ENCODE measurements around the gene ZNF789.

Gene ZNF789

GRCh38 chr7:99490878-99491277, 18.2 kb downstream of the ZNF789 start (continued):
- TF ChIP-seq ZNF48 (tag by site-specific recombination; IDR thresholded peaks at IDR 0.05) (no peak), ZNF366 (tag by site-specific recombination; conservative IDR thresholded peaks at IDR 0.05) (no peak), ZNF350 (tag by site-specific recombination; IDR thresholded peaks at IDR 0.05) (no peak)

- ChIA-PET POLR2A (no interaction called here), CTCF (interaction anchor here (0.6 to 0.8 kb wide), 3 partner anchors 46 to 117 kb away, joined by 3 read pairs; no protein-coding TSS in a partner anchor)
- H3K36me3 ChIP-seq (ENCODE audit: control insufficient read depth in 2 of 2, insufficient read depth in 1 of 2, low read length in 2 of 2) = peaks cover 9 to 38% of the 10 kb centered on the region in 2 experiments; a peak in 2 of 3 replicates
- no peak overlapping the region for H3K27ac ChIP-seq (ENCODE audit: extremely low read depth, low read depth, low read length)
- no peak overlapping the region for H3K4me3 ChIP-seq (ENCODE audit: low read depth, low read length)
- TF ChIP-seq, protein P1, sequence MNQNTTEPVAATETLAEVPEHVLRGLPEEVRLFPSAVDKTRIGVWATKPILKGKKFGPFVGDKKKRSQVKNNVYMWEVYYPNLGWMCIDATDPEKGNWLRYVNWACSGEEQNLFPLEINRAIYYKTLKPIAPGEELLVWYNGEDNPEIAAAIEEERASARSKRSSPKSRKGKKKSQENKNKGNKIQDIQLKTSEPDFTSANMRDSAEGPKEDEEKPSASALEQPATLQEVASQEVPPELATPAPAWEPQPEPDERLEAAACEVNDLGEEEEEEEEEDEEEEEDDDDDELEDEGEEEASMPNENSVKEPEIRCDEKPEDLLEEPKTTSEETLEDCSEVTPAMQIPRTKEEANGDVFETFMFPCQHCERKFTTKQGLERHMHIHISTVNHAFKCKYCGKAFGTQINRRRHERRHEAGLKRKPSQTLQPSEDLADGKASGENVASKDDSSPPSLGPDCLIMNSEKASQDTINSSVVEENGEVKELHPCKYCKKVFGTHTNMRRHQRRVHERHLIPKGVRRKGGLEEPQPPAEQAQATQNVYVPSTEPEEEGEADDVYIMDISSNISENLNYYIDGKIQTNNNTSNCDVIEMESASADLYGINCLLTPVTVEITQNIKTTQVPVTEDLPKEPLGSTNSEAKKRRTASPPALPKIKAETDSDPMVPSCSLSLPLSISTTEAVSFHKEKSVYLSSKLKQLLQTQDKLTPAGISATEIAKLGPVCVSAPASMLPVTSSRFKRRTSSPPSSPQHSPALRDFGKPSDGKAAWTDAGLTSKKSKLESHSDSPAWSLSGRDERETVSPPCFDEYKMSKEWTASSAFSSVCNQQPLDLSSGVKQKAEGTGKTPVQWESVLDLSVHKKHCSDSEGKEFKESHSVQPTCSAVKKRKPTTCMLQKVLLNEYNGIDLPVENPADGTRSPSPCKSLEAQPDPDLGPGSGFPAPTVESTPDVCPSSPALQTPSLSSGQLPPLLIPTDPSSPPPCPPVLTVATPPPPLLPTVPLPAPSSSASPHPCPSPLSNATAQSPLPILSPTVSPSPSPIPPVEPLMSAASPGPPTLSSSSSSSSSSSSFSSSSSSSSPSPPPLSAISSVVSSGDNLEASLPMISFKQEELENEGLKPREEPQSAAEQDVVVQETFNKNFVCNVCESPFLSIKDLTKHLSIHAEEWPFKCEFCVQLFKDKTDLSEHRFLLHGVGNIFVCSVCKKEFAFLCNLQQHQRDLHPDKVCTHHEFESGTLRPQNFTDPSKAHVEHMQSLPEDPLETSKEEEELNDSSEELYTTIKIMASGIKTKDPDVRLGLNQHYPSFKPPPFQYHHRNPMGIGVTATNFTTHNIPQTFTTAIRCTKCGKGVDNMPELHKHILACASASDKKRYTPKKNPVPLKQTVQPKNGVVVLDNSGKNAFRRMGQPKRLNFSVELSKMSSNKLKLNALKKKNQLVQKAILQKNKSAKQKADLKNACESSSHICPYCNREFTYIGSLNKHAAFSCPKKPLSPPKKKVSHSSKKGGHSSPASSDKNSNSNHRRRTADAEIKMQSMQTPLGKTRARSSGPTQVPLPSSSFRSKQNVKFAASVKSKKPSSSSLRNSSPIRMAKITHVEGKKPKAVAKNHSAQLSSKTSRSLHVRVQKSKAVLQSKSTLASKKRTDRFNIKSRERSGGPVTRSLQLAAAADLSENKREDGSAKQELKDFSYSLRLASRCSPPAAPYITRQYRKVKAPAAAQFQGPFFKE (tag by site-specific recombination; IDR thresholded peaks at IDR 0.05; ENCODE audit: borderline replicate concordance) = no peak
- TF ChIP-seq, protein P2, sequence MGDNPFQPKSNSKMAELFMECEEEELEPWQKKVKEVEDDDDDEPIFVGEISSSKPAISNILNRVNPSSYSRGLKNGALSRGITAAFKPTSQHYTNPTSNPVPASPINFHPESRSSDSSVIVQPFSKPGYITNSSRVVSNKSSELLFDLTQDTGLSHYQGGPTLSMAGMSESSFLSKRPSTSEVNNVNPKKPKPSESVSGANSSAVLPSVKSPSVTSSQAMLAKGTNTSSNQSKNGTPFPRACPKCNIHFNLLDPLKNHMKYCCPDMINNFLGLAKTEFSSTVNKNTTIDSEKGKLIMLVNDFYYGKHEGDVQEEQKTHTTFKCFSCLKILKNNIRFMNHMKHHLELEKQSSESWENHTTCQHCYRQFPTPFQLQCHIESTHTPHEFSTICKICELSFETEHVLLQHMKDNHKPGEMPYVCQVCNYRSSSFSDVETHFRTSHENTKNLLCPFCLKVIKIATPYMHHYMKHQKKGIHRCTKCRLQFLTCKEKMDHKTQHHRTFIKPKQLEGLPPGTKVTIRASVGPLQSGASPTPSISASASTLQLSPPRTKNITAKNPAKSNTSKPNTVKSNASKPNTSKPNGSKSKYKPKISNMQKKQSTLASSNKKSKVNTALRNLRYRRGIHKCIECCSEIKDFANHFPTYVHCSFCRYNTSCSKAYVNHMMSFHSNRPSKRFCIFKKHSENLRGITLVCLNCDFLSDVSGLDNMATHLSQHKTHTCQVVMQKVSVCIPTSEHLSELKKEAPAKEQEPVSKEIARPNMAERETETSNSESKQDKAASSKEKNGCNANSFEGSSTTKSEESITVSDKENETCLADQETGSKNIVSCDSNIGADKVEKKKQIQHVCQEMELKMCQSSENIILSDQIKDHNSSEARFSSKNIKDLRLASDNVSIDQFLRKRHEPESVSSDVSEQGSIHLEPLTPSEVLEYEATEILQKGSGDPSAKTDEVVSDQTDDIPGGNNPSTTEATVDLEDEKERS (tag by site-specific recombination; IDR thresholded peaks at IDR 0.05) = 0 out of 2 replicates have a peak, but pooled peaks have one; percentile 47
- TF ChIP-seq SETDB1 (IDR thresholded peaks at IDR 0.05; ENCODE audit: insufficient read length, low read length) = peak; percentile 71
- no peaks in the 10 kb centered on the region for H3K4me1 ChIP-seq (ENCODE audit: control insufficient read depth, insufficient read depth, low read length)
- H3K9me3 ChIP-seq (ENCODE audit: control insufficient read depth, insufficient read depth, low read depth, low read length) = no peaks in the 10 kb centered on the region
Measured at GRCh38 chr7:99493823-99494222, 21.1 kb downstream of the ZNF789 start.

GRCh38 chr7:99497766-99498545, 25.3 kb downstream of the ZNF789 start:
- CTCF ChIA-PET = interaction anchor here (0.6 to 0.8 kb wide), 2 partner anchors 65 to 368 kb away, joined by 3 read pairs; no protein-coding TSS in a partner anchor
- H3K4me1 ChIP-seq (ENCODE audit: control insufficient read depth, insufficient read depth, low read length) = no peaks in the 10 kb centered on the region
- H3K36me3 ChIP-seq (ENCODE audit: control insufficient read depth in 2 of 2, insufficient read depth in 1 of 2, low read length in 2 of 2) = peaks cover 9 to 35% of the 10 kb centered on the region in 2 experiments; a peak in 2 of 3 replicates
- POLR2A ChIA-PET = no interaction called here
- no peaks in the 10 kb centered on the region for H3K9me3 ChIP-seq (ENCODE audit: control insufficient read depth, insufficient read depth, low read depth, low read length)
- H3K27ac ChIP-seq (ENCODE audit: extremely low read depth, low read depth, low read length) = no peak overlapping the region
- peak overlapping the region; percentile 93 for H3K4me3 ChIP-seq (ENCODE audit: low read depth, low read length)
- no peak for TF ChIP-seq ZNF837 (tag by site-specific recombination; IDR thresholded peaks at IDR 0.05)
- no peak for TF ChIP-seq KLF9 (tag by site-specific recombination; IDR thresholded peaks at IDR 0.05; ENCODE audit: low read depth)
- no peak for TF ChIP-seq ZNF426 (tag by site-specific recombination; IDR thresholded peaks at IDR 0.05)
- TF ChIP-seq HIC1 (tag by site-specific recombination; IDR thresholded peaks at IDR 0.05) = no peak
- no peak for TF ChIP-seq ZNF157 (tag by site-specific recombination; IDR thresholded peaks at IDR 0.05)
- TF ChIP-seq CTCF (tag by site-specific recombination; IDR thresholded peaks at IDR 0.05) = no peak
- TF ChIP-seq ZBTB20 (tag by site-specific recombination; IDR thresholded peaks at IDR 0.05) = no peak
- TF ChIP-seq INSM2 (tag by site-specific recombination; IDR thresholded peaks at IDR 0.05) = no peak
- TF ChIP-seq ZNF292 (tag by site-specific recombination; IDR thresholded peaks at IDR 0.05; ENCODE audit: borderline replicate concordance, low read depth) = no peak
- no peak for TF ChIP-seq ZNF747 (tag by site-specific recombination; IDR thresholded peaks at IDR 0.05)

All from HEK293 (cell line).